GM21367 (cell line): Measurements from ENCODE around the gene LHX8.
"Not testable (repeated sequence)": the region's sequence is repeated elsewhere in the genome, so short reads cannot be mapped to it uniquely, and the experiment has no call there.

Experiments
- ATAC-seq: cut with Tn5 transposase; IDR thresholded peaks from one replicate; pipeline ENCODE4 v1.9.1; 2021; ENCODE audit not compliant: unreplicated experiment

Gene LHX8

GRCh38 chr1:75133750-75134646 lies at the start of gene LHX8:
Gene LHX8, plus strand, starts transcription at chr1:75134388. Its CDS starts 2,227 bp downstream, at chr1:75136615.
- ATAC-seq = no peak

- ATAC-seq = no peak
These were observed 48.3 kb upstream of the LHX8 start for GRCh38 chr1:75085931-75086330.

- no peak for ATAC-seq
These were observed 46.9 kb upstream of the LHX8 start for GRCh38 chr1:75087278-75087677.

- no peak for ATAC-seq
These were observed 42.0 kb upstream of the LHX8 start for GRCh38 chr1:75092141-75092540.

- no peak for ATAC-seq
These were observed 36.5 kb upstream of the LHX8 start for GRCh38 chr1:75097654-75098053.

GRCh38 chr1:75099581-75099980 lies 34.6 kb upstream of the LHX8 start:
- ATAC-seq = no peak

- ATAC-seq = no peak
These were observed 33.6 kb upstream of the LHX8 start for GRCh38 chr1:75100481-75101092.

GRCh38 chr1:75112362-75112951 lies 21.7 kb upstream of the LHX8 start:
- ATAC-seq = not testable (repeated sequence)

- ATAC-seq = no peak
These were observed 18.5 kb upstream of the LHX8 start for GRCh38 chr1:75115654-75116053.

- ATAC-seq = no peak
These were observed 10.4 kb upstream of the LHX8 start for GRCh38 chr1:75123756-75124155.

- ATAC-seq = no peak
These were observed 9.7 kb upstream of the LHX8 start for GRCh38 chr1:75124510-75124909.

GRCh38 chr1:75125161-75125726 lies 8.9 kb upstream of the LHX8 start:
- ATAC-seq = no peak

GRCh38 chr1:75126611-75127101 lies 7.5 kb upstream of the LHX8 start:
- ATAC-seq = no peak

- ATAC-seq = no peak
These were observed 6.1 kb upstream of the LHX8 start for GRCh38 chr1:75127916-75128717.

- ATAC-seq = no peak
These were observed 4.6 kb upstream of the LHX8 start for GRCh38 chr1:75129660-75129982.

GRCh38 chr1:75129983-75130789 lies 4.0 kb upstream of the LHX8 start:
- ATAC-seq = no peak

- ATAC-seq = no peak
These were observed 3.2 kb upstream of the LHX8 start for GRCh38 chr1:75130865-75131564.

GRCh38 chr1:75131565-75132241 lies 2.5 kb upstream of the LHX8 start:
- ATAC-seq = no peak
